Coronary artery (tissue), 2 donors: ENCODE data around the gene FAM120C.

Experiments used
- DNase-seq: peaks from one replicate; pipeline ENCODE4 v3.0.0-alpha.2; 2017; ENCODE audit warnings: low spot score
- H3K27ac ChIP-seq, 2 donors: fragments of 200-600 bp; sonication (generic); one replicate each; pipeline ENCODE4 v1.5.1; 2016 to 2019
- H3K4me3 ChIP-seq: fragments of 200-600 bp; sonication (generic); 2 replicates; pipeline ENCODE4 v1.5.1; 2016; ENCODE audit warnings: mild to moderate bottlenecking, moderate library complexity
- CTCF ChIP-seq: fragments of 200-600 bp; sonication (generic); IDR thresholded peaks from one replicate; pipeline ENCODE4 v1.5.1; 2019; ENCODE audit warnings: antibody characterized with exemption

FAM120C gene

DNA sequence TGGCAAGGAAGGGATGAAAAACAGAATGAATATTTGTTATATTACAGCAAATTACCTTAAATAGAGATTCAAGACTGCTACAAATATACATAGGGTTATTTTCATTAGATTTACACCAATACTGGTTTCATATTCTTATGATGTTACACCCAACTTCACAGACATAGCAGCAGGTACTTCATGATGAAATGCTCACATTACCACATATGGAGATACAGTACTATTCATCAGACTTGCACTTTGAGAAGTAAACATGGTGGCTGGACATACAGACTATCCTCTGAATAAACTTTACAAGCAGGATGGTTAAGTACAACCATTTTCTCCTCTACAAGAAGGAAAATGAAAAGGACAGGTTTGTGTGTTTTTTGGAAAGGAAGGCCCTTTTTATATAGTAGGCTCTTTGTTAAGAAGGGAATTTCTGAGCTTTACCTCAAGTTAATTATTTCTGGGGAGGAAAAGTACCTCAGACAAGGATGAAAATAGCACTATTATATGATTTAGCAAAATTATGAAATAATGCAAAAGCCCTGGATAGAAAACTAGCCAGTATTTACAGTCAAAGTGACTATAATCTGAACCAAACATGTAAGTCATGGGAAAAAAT is 12.0 kb upstream of the FAM120C start:
- Histone ChIP-seq H3K4me3 (no peak overlapping the region), H3K27ac (no peak overlapping the region)
- TF ChIP-seq CTCF, result no peak
- no peak for DNase-seq

DNA sequence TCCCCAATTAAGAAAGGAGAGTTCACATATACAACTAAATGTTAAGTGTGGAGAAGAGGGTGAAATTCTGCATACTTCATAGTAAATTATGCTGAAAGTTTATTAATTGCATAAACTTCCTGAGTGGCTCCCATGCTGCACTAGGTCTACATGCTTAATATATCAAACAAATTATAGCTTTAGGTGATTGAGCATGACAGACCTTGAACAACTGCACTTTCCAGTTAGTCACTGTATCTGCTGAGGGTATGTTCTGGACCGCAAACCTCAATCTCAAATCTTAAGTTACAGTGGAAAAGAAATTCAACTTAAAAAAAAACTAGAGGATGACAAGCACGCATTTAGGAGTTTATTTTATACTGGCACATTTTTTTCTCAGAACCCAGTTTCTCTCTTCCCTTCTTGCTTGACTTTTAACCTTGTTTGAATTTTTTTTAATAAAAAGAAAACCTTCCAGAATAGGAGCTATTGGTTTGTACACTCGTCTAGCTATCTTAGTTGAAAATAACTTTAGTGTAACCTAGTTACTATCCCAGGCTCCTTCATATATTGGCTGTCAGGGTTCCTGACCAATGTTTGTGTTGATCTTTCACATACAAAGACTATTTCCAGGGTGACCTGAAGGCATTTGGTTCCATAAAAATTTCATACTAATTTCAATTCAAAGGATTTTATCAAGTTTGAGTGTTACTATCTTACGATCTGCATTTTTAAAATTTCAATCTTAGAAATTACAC is 10.2 kb upstream of the FAM120C start:
- H3K27ac ChIP-seq, result no peak overlapping the region
- no peak for DNase-seq
- no peak overlapping the region for H3K4me3 ChIP-seq
- TF ChIP-seq CTCF, result no peak

DNA sequence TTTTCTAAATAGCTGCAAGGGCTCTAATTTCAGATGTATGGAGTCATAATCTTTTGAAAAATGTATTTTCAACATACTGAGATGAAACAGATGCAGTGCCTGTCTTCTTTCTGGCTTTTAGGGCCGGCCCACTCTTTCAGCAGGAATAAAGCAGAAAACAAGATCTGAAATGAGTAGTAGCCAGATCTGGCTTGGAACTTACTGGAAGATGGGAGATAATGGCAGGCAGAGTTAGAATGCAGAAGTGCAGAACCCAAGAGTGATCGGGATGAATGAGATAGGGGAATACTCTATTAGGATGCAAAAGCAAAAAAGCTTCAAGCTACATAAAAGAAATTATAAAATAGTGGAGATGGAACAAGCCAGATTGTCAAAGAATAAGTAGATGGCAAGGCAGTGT is 1.4 kb upstream of the FAM120C start:
- H3K27ac ChIP-seq, result no peak overlapping the region

DNA sequence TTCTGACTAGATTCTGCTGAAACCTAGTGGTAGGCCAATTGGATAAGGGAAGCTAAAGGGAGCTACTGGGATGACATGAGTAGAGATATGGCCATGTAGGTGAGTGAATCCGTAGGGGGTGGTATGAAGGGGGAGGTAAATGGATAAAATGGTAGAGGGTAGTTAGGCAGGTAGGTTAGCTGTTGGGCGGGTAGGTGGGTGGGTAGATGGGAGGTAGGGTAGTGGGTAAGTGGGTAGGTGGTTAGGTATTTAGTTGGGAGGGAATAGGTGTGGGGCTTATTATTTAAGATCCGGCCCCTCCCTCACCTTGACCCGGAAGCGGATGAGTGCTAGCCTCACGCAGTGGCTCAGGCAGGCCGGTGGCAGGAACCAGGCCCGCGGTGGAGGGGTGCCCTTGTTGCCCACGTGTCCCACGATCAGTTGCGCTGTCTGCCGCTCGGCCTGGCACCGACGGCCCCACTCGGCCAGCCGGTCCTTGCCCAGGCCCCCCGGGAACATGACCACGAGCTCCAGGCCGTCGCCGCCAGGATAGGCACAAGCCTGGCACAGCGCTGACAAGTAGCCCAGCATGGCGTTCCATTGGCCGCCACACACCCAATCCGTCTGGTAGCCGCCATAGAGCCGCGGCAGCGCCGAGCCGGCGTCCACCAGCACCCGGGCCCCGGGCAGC is 725 bp downstream of the FAM120C start:
- no peak for TF ChIP-seq CTCF
- peak overlapping the region; percentile 93 for H3K4me3 ChIP-seq
- peak; percentile 74 for DNase-seq
- peak overlapping the region; percentile 72 to 96 for H3K27ac ChIP-seq

More for the DNA sequence above, 1.4 kb upstream of the FAM120C start:
- TF ChIP-seq CTCF, result no peak
- H3K4me3 ChIP-seq, result no peak overlapping the region
- DNase-seq, result no peak

- no peak for DNase-seq
- TF ChIP-seq CTCF, result no peak
- Histone ChIP-seq H3K4me3 (peak overlapping the region; percentile 93), H3K27ac (no peak overlapping the region)
Observed at GRCh38 chrX:54181202-54181953, 1.7 kb downstream of the FAM120C start.

DNA sequence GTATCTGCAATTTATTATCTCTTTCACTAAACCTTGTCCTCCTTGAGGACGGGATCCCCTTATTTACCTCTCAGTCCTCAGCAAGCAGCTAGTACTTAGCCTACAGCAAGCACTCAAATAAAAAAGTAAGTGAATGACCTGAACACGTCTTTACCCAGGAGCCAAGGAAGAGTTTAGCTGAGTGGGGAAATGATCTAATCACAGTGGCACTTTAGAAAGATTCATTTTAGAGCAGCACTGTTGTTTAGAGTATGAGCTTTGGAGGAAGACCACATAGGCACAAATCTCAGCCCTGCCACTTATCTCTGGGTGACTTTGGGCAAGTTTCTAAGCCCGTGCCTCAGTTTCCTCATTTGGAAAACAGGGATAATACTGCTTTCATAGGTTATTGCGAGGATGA is 2.7 kb downstream of the FAM120C start:
- no peak for TF ChIP-seq CTCF
- DNase-seq, result no peak
- Histone ChIP-seq H3K4me3 (peak overlapping the region; percentile 9), H3K27ac (no peak overlapping the region)
